GM21723 (cell line): ENCODE data around the gene KAT7.

ENCODE experiments used
- ATAC-seq: cut with Tn5 transposase; IDR thresholded peaks from one replicate; pipeline ENCODE4 v1.9.1; 2021; ENCODE audit warnings: mild to moderate bottlenecking, moderate library complexity; ENCODE audit not compliant: unreplicated experiment

The KAT7 gene

DNA sequence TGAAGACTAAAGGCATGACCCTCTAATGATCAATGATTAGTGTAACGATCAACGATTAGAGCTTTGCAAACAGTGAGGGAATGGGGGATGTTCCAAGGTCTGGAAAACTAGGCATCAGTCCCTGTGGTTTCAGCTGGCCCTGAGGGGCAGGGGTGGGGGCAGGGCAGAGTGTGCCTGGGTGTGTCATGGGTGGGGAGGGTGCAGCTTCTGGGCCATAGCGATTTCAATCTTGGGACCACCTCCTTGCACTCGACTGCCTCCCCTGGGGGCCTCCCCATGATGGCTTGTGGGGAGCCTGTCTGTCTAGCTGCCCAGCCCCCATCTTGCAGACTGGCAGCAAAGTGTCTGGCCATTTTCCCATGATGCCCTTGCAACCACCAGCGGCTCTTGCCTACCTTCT lies 51.0 kb downstream of the KAT7 start:
- no peak for ATAC-seq

DNA sequence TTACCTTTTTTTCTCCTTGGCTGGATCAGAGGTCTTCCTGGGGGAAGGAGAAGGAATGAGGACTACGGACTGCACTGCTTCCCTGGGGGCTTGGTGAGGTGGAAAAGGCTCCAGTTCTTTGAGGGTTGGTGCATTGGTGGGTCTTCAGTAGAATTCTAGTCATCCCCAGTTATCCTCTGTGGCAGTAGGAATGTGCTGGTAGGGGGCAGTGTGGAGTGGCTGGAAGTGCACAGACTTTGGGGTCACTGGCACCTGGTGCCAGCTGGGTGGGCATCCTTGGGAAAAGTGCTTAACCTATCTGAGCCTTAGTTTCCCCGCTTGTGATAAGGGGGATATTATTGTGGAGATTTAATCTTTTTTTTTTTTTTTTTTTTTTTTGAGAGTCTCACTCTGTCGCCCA lies 53.1 kb downstream of the KAT7 start:
- ATAC-seq = no peak

DNA sequence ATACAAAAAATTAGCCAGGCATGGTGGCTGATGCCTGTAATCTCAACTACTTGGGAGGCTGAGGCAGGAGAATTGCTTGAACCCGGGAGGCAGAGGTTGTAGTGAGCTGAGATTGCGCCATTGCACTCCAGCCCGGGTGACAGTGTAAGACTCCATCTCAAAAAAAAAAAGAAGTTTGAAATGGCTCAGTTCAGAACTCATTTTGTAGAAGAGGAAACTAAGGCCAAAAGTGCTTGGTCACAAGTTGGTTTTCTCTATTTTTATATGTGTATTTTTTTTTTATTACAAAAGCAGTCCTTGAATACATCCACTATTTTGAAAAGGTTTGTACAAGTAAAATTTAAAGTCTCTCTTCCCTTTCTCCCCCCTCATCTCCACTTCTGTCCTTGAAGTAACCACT lies 53.9 kb downstream of the KAT7 start:
- no peak for ATAC-seq

DNA sequence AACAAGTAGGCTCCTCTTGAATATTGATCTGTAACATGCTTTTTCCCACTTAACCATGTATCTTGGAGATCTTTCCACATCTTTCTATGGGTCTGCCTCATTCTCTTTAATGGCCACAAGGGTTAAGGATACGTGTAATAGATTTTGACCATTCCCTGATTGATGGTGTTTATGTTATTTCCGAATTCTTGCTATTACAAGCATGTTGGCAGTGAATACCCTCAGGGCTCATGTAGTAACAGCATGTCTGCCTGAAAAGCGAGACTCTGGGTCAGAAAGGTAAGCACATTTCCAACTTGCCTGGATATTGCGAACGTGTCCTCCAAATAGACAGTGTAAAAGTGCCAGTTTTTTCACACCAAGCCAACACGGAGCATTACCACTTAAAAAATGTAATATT lies 54.4 kb downstream of the KAT7 start:
- ATAC-seq = no peak

DNA sequence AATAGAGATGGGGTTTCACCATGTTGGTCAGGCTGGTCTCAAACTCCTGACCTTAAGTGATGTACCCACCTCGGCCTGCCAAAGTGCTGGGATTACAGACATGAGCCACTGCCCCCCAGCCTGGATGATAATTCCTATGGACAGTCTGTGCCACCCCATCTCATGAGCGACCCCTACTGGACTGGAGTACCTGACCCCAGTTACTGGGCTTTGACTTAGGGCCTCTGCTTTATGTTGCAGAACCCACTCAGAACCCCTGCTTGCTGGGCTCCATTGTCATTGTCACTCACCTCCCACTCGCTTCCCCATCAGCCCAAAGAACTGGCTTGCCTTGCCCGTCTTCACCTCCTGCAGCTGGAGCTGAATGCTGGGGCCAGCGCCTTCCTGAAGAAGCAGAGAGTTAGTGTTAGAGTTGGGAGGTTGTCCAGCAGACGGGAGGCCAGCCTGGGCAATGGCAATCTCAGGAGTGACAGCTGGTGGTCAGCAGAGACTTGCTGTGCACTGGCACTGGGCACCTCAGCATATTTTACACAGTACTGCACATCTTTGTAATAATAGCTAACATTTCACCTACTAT lies 55.4 kb downstream of the KAT7 start:
- no peak for ATAC-seq

DNA sequence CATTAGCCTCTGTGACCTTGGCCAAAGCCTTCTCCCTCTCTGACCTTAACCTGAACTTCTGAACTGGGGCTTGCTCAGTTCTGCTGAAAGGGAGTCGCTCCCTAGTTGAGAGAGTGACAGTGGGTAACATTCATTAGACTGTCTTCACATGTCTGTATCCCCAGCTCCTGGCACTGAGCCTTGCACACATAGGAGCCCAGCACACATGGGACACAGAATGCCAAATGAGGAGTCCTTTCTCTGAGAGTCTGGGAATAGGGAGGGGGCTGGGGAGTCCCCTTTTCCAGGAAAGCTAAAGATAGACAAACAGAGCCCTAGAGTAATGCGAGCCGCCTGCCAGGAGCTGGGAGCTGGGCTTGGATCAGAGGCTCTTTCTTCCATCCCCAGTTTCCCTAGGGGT lies 56.8 kb downstream of the KAT7 start:
- no peak for ATAC-seq

DNA sequence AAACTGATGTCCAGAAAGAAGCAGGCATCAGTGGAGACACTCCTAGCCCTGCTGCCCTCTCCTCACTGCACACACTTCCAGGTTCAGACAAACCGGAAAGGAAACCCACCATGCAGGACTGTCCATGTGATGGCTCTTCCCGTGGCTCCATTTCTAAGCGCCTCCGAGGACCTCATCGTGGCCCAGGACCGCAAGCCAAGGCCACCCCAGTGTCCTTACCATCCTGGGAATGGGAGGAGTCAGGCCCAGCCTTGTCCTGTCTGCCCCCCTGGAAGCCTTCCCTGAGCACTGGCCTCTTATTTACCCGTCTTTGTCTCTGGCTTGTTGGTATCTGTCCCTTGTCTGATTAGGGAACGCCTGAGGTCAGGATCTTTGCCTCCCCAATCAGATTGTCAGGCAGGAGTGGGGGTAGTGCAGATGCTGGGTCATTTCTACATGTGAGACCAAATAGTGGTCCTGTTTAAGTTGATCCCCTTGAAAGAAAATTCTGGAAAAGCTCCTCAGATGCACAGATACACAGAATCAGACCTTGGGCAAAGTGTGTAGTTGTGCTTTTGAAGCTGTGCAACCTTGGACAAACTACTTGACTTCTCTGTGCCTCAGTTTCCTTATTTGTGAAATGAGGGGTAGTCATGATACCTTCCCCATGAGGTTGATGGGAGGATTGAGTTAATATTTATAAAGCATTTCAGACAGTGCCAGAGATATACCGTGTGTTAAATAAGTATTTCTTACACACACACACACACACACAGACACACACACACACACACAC lies 58.6 kb downstream of the KAT7 start:
- ATAC-seq = no peak

DNA sequence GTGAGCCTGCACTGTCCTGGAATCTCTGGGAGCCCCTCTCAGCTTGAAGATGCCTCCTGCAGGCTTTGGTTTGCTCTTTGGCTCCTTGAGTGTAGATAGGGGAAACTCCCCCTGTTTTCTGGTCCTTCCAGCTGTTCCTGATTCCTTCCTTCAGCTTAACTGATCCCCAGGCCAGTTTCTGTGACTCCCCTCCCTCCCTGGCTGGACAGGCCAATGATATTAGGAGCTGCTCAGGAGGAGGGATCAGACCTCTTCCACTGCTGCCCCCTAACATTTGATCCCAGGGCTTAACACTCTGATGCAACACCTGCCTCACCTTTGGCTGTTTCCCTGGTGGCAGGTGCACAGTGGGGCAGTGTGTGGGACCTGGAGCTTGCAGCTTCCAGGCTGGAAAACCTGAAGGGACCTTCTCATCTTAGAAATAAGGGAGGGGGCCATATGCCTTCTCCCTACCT lies 59.6 kb downstream of the KAT7 start, which contains the start of gene TAC4:
TAC4 (minus strand) TSS at position 51 of the 455 bp plus-strand sequence. CDS start 52 bp downstream, outside the sequence.
- ATAC-seq = no peak

DNA sequence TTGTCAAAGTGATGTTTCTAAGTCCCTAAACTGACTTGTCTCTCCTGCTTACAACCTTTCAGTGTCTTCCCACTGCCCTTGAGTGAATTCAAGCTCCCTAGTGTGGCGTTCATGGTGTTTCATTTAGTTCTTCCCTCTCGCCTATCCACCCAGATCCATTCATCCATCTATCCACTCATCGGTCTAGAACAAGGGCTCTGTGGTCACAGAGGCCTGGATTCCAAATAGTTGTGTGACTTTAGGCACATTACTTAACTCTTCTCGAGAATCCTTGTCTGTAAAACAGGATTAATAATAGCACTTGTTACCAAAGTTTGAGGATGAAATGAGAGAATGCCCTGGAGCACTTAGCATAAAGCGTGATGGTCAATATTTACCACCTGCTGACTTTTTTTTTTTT lies 60.3 kb downstream of the KAT7 start:
- no peak for ATAC-seq

DNA sequence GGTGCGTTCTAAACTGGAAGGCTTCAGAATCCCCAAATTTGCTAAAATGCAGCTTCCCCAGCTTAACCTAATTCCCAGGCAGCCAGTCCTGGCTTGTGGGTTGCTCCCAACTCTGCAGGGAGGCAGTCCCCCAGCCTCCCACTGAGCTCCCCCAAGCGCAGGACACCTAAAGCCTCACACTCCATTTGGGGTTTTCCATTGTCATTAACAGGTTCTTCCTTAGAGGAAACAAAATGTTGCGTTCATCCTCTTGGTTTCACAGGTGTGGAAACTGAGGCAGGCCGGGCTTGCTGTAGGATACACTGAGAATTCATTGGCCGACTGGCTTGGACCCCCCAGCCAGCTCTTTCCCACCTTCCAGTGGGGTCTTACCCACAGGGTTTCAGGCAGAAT lies 61.7 kb downstream of the KAT7 start:
- no peak for ATAC-seq

DNA sequence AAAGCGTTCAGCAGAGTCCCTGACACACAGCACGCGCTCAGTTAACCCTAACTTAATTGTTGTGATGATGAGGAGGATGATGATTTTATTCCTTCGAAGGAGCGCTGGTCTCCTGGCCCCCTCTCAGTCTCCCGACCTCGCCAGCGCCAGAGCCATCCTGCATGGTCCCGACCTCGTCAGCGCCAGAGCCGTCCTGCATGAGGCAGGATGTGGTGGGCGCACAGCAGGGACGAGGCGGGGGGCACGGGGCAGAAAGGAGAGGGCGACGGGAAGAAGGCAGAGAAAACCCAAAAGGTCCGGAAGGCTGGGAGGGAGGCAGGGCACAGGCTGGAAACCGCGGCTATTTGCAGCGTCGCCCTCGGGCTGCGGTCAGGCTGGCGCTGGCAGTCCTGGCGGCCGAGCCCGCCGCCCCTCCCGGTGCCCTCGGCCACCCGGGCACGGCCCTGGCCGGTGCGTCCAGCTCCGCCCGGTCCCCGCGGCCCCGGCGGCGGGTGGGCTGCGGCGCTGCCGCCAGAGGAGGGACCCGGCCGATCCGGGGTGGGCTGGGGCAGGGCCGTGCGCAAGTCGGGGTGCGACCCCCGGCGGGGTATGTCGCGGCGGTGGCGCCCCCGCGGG lies 62.4 kb downstream of the KAT7 start:
- ATAC-seq = no peak

DNA sequence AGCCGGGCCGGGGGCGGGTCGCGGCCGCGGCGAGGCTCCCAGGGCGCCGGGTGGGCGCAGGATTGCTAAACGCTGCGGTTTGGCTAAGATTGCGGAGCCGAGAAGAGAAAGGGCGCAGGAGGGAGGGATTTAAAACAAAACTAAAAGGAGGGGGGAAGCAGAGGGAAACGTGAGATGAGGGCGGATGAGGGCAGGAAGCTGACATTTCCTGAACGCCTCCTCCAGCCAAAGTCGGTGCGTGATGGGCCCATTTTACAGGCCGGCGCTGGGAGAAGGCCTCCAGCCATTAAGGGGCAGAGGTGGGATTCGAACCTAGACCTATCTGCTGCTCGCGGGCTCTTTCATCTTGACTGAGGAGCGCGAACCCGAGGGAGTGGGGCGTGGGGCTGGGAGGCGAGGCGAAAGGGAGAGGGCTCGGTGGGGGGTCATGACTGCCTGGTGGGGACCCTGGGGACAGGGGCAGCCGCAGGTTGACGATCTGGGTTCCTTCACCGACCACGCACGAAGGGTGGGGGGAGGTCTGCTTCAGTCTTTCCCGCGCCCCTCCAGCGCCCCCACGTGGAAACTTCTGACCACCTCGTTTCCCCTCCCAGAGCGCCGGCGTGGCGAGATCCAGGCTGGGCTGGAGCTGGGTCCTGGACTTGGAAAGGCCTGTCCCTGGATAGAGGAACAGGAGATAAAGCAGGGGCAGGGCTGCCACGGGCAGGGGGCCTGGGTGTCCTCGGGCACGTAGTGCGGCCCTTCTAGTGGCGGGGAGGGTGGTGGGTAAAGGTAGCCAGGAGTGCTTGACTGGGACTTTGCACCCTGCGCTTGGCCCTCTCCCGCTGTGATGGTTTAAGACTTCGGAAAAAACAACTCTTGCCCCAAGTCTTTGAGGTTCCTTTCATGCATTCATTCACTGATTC lies 63.2 kb downstream of the KAT7 start:
- no peak for ATAC-seq

DNA sequence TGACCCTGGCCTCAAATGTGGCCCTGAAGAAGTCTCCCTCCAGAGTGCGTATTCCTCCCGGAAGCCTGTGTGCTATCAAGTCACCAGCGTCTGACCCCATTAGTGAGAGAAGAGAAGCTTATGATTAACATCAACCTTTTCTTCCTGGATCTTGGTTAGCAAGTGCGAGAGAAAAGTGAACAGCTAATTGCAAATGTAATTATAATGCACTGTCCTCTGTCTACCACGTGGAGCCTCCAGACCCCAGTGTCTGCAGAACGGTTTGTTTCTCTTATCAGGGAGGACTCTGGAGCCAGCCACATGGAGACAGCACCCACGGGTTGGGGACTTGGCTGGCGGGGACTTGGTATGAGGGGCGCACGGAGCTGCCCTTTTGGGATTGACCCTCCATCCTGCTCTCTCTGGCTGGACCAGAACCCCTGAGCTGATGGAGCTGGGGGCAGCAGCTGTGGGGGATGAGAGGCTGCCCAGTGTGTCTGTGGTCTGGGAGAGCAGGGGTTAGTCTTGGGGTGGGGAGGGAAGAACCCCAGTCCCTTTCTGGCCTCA lies 65.1 kb downstream of the KAT7 start:
- ATAC-seq = no peak

DNA sequence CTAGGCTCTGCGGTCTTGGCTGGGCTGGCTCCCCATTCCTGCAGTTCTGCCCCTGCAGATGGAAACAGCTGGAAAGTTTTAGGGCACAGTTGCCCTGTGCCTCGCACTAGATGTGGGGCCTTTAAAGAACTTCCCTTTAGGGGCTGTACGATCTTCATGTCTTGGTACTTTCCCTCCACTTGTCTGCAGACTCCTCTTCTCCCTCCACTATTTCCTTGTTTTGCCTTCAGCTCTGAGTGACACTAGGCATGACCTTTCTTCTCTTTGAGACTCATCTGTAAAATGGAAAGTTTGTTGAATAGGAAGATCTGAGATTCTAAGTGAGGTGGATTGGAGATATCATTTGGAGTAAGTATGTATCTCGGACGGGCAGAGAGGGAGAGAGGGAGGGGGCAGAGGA lies 65.6 kb downstream of the KAT7 start:
- ATAC-seq = no peak

DNA sequence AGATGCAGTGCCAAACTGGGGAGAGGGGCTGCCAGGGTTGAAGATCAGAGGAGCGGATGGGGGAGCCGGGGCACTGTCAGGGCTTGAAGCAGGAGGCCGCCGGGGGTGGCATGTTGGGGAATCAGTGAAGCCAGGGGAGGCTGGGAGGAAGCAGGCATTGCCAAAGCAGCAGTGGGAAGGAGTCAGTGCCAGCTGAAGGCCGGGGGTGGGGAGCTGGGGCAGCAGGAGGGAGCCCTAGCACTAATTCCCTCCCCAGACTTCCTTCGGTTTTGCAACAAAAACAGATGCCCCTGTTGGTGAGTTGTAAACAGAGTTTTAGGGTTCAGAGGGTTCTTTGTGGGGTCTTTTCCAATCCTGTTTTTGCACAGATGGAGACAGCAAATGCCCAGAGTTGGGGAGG lies 70.3 kb downstream of the KAT7 start:
- ATAC-seq = no peak

DNA sequence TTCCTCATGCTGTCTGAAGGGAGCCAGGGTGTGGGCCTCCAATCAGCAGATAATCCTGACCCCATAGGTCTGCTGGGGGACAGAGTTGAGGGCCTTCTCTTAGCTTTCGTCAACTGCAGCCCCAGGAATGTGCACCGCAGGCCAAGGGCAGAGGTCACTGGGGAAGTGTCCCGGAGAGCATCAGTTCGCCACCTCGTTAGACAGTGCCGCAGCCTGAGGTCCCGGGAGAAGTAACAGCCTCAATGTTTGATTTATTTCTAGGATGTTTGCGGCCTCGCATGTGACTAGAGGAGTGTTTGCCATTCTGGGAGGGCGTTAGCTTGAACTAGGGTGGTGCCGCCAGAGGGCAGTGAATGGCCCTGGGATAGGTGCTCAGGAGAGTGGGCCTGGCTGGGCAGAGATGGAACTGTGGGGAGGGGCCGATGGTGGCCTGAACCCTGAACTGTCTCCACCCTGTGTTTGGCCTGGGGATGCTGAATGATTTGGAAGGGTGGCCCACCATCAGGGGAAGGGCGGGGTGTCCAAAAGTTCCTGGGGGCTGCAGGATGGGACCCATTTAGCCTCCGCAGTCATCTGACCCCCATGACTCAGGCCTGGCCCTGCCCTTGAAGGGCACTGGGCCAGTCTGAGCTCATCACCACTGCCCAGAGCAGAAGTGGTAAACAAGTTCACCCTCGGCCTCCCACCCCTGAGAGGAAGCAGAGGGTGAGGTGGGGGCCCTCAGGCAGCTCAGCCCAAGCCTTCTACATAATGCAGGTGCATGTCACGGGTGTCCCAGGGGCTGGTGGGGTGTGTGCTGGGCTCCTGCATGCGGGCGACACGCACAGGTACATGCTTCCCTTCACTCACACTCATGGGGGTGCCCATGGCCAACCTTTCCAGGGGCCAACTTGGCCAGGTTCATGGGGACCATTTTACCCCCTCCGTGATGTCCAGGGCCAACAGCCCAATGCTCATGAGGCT lies 71.8 kb downstream of the KAT7 start:
- no peak for ATAC-seq

DNA sequence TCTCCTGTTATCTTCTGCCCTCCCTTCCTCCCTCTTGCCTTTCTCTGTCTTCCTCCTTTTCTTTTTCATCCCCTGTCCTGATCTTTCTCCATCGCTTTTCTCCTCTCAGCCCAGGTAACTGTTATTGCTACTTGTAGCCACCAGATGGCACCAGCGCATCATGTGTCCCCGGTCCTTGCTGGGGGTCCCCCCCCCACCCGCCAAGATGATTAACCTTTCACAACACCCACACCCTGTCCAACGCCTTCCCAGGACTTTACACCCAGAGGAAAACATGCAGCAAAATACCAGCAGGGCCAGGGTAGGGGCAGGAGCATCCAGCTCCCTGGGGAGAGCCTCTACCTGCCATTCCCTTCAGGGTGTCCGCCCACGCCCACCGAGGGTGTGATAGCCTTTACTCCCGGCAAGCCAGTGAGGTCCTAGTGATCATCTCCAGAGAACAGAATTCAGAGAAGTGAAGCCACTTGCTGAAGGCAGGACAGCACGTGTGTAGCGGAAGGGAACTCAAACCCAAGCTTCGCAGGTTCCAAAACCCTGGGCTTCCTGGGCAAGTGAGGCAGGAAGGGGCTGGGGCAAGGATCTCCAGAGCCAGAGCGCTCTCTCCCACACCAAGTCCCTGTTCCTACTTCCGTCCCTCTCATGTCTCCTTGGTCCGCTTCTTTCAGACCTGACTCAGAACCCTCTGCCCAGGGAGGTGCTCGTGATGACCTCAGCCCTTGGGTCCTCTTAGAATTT lies 72.8 kb downstream of the KAT7 start:
- no peak for ATAC-seq

DNA sequence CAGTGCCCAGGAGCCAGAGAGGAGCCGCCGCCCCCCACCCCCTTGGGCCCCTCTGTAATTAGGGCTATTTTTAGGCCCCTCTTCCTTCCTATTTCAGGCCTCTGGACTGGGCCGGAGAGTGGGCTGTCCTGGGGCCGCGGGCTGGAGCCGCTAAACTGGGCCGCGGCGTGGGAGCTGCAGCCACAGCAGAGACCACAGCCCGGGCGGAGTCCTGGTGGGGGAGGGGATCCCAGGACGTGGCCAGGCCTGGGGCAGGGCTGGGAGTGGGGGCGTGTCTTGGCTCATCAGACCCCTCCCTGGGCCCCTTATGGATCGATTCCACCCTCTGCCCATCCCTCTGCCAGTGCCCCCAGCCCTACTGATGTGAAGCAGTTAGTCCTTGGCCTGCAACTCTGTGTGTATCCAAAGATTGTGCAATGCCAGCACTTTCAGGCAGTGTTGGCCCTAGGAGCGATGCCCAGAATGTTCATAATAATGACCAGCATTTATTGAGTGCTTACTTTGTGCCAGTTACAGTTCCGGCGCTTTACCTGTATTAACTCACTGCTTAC lies 74.4 kb downstream of the KAT7 start:
- ATAC-seq = no peak

DNA sequence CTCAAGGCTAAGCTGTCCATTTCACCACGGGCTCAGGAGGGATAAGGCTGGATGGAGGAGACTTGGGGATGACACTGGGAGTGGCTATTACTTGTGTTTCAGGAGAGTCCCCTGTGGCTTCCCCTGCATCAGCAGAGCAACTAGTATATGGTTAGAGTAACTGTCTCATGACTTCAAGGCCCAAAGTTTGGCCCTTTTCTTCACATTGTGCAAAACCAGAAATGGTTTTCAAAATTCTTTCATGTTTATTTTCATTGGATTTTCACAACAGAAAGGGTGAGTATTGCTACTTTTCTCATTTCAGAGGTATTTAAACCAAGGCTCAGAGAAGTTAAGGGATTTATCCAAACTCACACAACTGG lies 77.5 kb downstream of the KAT7 start:
- no peak for ATAC-seq
